HL-60/S4 treated with retinoic acid at 250 ng/mL for 4 days and 3 days (cell line): Measurements from ENCODE around the gene EPB41L4A.

Source experiments
- in situ Hi-C: fragments of 300-500 bp; cut with MboI; formaldehyde crosslinking; loops from 2 replicates; pipeline ENCODE4 v1.7.0; 2022; ENCODE audit warnings: low sequenced_read_pairs

EPB41L4A gene

GRCh38 chr5:112356178-112356956, 62.7 kb downstream of the EPB41L4A start:
- in situ Hi-C loops, result no loop called here

GRCh38 chr5:112355058-112355685, 63.9 kb downstream of the EPB41L4A start:
- in situ Hi-C loops, result no loop called here

GRCh38 chr5:112353678-112354077, 65.4 kb downstream of the EPB41L4A start:
- in situ Hi-C loops, result no loop called here

DNA sequence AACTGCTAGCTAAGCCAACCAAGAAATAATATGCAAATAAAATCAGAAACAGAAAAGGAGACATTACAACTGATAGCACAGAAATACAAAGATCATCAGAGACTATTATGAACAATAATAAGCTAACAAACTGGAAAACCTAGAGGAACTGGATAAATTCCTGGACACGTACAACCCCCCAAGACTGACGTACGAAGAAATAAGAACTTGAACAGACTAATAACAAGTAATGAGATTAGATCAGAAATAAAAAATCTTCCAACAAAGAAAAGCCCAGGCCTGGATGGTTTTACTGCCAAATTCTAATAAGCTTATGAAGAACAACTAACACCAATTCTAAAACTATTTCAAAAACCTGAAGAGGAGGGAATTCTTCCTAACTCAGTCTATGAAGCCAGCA, 67.9 kb downstream of the EPB41L4A start:
- in situ Hi-C loops, result no loop called here

- in situ Hi-C loops, result no loop called here
Measured at GRCh38 chr5:112350626-112351025, 68.5 kb downstream of the EPB41L4A start.

DNA sequence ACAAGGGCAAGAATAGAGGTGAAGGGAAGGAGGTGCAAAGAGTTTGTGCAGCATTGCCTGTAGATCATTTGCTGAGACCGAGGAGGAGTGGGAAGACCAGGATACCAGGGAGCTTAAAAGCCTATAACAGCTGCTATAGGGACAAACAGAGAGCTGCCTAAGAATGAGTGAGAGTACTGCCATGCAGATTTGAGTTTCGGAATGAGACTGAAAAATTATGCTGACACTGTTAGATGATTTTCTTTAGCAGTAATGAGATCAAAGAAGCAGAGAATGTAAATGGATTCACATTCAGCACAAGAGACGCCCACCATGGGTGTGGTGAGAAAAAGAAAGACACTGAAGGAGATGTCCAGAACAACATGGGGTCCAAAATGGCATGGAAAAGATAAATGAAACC, 69.7 kb downstream of the EPB41L4A start:
- in situ Hi-C loops, result no loop called here

DNA sequence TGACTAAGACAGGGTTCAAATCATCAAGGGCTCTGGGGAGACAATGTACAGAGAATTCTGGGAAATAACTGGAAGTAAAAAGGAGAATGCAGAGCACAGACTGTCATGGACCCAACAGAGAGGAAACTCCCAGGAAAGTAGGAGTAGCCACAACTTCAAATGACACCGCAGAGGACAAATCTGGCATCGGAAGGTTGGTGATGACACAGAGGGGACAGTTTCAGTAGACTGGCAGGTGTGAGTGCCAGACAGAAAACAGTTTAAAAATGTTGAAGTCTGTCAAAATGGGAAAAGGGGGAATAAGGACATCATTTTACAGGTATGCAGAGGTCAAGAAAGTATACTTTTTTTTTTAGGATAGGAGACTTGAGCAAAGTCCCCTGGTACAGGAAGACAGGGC, 70.2 kb downstream of the EPB41L4A start:
- in situ Hi-C loops, result no loop called here

GRCh38 chr5:112348387-112348786, 70.7 kb downstream of the EPB41L4A start:
- in situ Hi-C loops, result no loop called here

- in situ Hi-C loops, result no loop called here
Measured at GRCh38 chr5:112346411-112347044, 72.5 kb downstream of the EPB41L4A start.

DNA sequence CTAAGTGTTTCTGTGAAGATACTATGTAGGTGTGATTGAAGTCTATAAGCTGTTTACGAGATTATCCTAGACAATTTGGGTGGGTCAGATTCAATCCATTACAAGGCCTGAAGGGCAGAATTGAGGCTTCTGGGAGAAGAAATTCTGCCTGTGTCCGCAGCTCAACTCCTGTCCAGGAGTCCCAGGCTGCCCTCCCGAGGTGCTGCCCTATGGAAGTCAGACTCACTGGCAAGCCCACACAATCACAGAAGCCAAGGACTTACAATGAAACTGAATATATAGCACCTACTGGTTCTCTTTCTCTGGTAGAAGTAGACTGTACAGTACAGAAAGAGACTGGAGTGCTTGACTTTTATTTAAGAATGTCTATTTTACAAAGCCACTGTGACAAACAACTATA, 74.5 kb downstream of the EPB41L4A start:
- in situ Hi-C loops, result no loop called here

- in situ Hi-C loops, result no loop called here
Measured at GRCh38 chr5:112342389-112342788, 76.7 kb downstream of the EPB41L4A start.

DNA sequence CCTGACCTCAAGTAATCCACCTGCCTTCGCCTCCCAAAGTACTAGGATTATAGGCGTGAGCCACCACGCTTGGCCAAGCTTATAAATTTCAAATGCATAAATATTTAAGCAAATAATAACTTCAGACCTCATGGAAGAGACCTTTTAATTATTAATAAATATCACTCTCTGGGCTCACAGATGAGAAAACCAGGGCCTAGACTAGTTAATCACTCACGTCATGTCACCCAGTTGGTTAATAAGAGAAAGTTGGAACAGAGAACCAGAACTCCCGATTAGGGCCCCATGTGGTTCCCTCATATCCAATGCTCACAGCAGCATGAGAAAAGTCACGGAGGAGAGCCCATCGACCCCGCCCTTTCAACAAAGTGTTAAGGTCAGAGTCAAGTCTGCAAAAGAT, 79.3 kb downstream of the EPB41L4A start:
- in situ Hi-C loops, result no loop called here

GRCh38 chr5:112338681-112339337, 80.3 kb downstream of the EPB41L4A start:
- in situ Hi-C loops, result no loop called here

DNA sequence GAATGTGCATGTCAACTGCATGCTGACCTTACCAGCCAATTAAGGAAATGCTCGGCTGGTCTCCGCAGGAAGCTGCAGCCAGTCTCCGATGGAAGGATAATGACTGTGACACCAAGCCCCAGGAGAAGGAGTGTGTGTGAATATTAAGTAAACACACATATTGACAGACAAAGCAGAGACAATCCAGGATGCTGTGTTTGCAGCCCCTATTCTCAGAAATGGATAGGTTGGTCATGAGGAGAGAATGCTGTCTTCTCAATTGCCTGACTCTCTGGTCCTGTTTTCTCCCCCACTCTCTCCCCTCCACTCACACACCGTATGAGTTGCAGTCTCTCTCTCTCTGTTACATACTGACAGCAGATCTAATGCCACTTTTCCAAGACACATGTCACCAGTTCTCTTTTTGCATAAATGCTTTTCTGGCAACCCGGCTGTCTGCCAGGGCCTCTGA, 85.7 kb downstream of the EPB41L4A start:
- in situ Hi-C loops, result no loop called here

GRCh38 chr5:112331892-112332291, 87.2 kb downstream of the EPB41L4A start:
- in situ Hi-C loops, result no loop called here

- in situ Hi-C loops, result no loop called here
Measured at GRCh38 chr5:112329419-112330090, 89.5 kb downstream of the EPB41L4A start.

DNA sequence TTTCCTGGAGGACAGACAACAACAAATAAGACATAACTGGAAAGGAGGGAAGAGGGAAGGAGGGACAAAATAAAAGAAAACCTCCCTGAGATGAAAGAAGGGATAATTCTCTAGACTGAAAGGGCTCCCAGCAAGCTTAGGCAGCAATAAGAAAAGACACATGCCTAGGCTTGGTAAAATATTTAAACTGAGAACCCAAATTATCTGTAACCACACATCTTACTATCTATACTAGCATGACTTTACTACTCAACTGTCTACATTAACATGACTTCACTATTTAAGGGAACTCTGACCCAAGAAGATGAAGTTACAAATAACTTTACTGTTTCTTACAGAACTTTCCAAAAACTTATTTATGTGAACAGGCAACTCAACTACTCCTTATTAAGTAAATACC, 95.9 kb downstream of the EPB41L4A start:
- in situ Hi-C loops, result no loop called here

DNA sequence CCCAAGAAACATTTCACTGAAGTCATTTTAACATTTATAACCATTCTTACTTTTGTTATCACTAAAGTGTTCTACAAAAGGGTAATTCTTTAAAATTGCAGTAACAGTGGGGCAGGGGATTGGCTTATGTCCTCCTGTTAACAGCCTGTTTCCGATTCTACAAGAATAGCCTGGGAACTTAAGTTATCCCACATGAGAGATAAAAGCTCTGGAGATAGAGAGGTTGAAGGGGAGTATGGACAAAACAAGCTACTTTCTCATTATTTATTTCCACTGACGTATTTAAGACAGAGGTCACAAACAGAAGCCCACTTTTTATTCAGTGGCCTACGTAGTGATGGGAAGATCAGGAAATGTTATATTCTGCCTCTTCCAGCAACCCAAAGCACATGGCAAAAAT, 98.7 kb downstream of the EPB41L4A start:
- in situ Hi-C loops, result no loop called here

GRCh38 chr5:112318346-112318745, 100.7 kb downstream of the EPB41L4A start:
- in situ Hi-C loops, result no loop called here

DNA sequence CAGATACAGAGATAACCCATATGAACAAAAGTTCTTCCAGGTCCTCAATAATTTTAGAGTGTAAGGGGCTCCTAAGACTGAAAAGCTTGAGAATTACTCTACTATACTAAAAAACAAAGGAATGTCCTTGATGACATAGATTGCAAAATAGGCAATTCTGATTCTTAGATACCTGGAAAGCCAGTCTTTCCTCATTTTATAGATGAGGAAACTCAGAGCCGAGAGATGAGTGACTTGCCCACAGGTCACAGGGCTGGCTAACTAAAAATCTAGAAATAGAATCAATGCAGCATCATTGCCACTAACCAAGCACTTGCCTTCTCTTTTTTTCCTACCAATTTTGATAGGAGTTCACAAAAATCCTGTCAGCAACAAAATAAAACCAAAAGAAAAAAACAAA, 101.2 kb downstream of the EPB41L4A start:
- in situ Hi-C loops, result no loop called here

DNA sequence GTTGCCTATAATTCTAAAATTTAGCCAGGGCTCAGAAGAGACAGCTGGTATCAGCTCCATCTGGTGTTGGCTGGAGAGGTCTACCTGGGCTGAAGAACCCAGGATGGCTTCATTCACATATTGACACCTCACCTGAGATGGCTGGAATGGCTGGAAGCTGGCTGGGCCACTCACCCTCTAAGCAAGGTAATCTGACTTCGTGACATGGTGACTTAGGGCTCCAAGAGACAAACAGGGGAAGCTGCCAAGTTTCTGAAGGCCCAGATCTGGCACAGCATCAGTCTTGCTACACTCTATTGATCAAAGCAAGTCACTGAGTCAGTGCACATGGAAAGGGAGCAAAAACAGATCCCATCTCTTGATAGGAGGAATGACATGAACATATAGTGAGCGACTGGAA, 102.3 kb downstream of the EPB41L4A start:
- in situ Hi-C loops, result no loop called here
